IMR-90 (cell line): ENCODE measurements around the gene FUT6. TPM values are rescaled to one million over a fixed set of nuclear protein-coding genes. Genes with fewer than 3 reads are reported as not detected.

Experiments used
- ATAC-seq: fragments of 200-7000 bp; cut with Tn5 transposase; 2 replicates; pipeline ENCODE4 v1.9.1; 2020; ENCODE audit warnings: low read depth, mild to moderate bottlenecking, moderate library complexity
- BruUV-seq: library from RNA; stranded (reverse); fragments of 400-500 nt; replicated peaks from 2 replicates; lab custom pipeline; 2021; lab: Mats Ljungman, UMichigan
- CTCF ChIA-PET: fragments of 300-600 bp; formaldehyde crosslinking; extraction: SDS; loops from one replicate; lab custom pipeline; 2021; ENCODE audit warnings: antibody characterized with exemption; lab: Yijun Ruan, JAX
- POLR2A ChIA-PET: fragments of 300-600 bp; sonication (Branson Sonifier 250); formaldehyde crosslinking; loops from one replicate; lab custom pipeline; 2022; ENCODE audit warnings: antibody characterized with exemption; ENCODE audit not compliant: unreplicated experiment; lab: Charles Lee
- DNase-seq: peaks from one replicate; pipeline ENCODE4 v3.0.0; 2013
- H2AFZ ChIP-seq: replicated peaks from 2 replicates; pipeline ENCODE3; 2013; ENCODE audit warnings: low read length, mild to moderate bottlenecking; ENCODE audit not compliant: poor library complexity
- H2AK5ac ChIP-seq: 2 replicates; pipeline ENCODE4 v1.6.1; 2013; ENCODE audit warnings: low read depth, low read length, inconsistent platforms
- H2AK9ac ChIP-seq: replicated peaks from 2 replicates; pipeline ENCODE3; 2013; ENCODE audit warnings: mild to moderate bottlenecking, low read depth, low read length, moderate library complexity; ENCODE audit not compliant: poor library complexity
- H2BK120ac ChIP-seq: 2 replicates; pipeline ENCODE4 v1.6.1; 2013; ENCODE audit warnings: low read depth, low read length, inconsistent platforms
- H2BK15ac ChIP-seq: 3 replicates; pipeline ENCODE4 v1.6.1; 2013; ENCODE audit warnings: low read depth, low read length, inconsistent platforms
- H2BK20ac ChIP-seq: 2 replicates; pipeline ENCODE4 v1.6.1; 2013; ENCODE audit warnings: low read depth, mild to moderate bottlenecking, inconsistent platforms, low read length, moderate library complexity
- H2BK5ac ChIP-seq: 2 replicates; pipeline ENCODE4 v1.6.1; 2013; ENCODE audit warnings: mild to moderate bottlenecking, low read depth, low read length, inconsistent platforms; ENCODE audit not compliant: poor library complexity, severe bottlenecking
- H3K14ac ChIP-seq: replicated peaks from 2 replicates; pipeline ENCODE4 v1.6.1; 2013; ENCODE audit warnings: low read depth, low read length, inconsistent platforms
- H3K18ac ChIP-seq: 2 replicates; pipeline ENCODE4 v1.6.1; 2013; ENCODE audit warnings: low read depth, low read length, control low read depth
- H3K23ac ChIP-seq: 2 replicates; pipeline ENCODE4 v1.6.1; 2013; ENCODE audit warnings: low read depth, low read length, inconsistent platforms
- H3K27ac ChIP-seq: 2 replicates; pipeline ENCODE4 v1.5.1; 2013; ENCODE audit warnings: mild to moderate bottlenecking, control low read depth, low read length; ENCODE audit not compliant: insufficient read depth
- H3K27me3 ChIP-seq: 2 replicates; pipeline ENCODE4 v1.6.1; 2013; ENCODE audit warnings: low read length; ENCODE audit not compliant: control insufficient read depth, insufficient read depth
- H3K36me3 ChIP-seq: 2 replicates; pipeline ENCODE4 v1.6.1; 2013; ENCODE audit warnings: low read length, mixed read lengths; ENCODE audit not compliant: control insufficient read depth, insufficient read depth
- H3K4ac ChIP-seq: 2 replicates; pipeline ENCODE4 v1.6.1; 2013; ENCODE audit warnings: low read depth, low read length, inconsistent platforms
- H3K4me1 ChIP-seq: 2 replicates; pipeline ENCODE4 v1.6.1; 2013; ENCODE audit warnings: low read length, mixed read lengths; ENCODE audit not compliant: control insufficient read depth, insufficient read depth
- H3K4me2 ChIP-seq: 2 replicates; pipeline ENCODE4 v1.6.1; 2013; ENCODE audit warnings: low read depth, mild to moderate bottlenecking, control low read depth, low read length, moderate library complexity
- H3K4me3 ChIP-seq: 2 replicates; pipeline ENCODE4 v1.5.1; 2013; ENCODE audit warnings: low read depth, mild to moderate bottlenecking, control low read depth, low read length, moderate library complexity; ENCODE audit not compliant: insufficient read depth
- H3K56ac ChIP-seq: 2 replicates; pipeline ENCODE4 v1.6.1; 2013; ENCODE audit warnings: low read length, inconsistent platforms; ENCODE audit not compliant: insufficient read depth; ENCODE audit errors: extremely low read depth
- H3K79me1 ChIP-seq, 2 experiments: 2 replicates each; pipeline ENCODE4 v1.6.1; 2013; ENCODE audit warnings: low read length in 2 of 2, inconsistent platforms in 1 of 2, low read depth in 1 of 2
- H3K9ac ChIP-seq: 2 replicates; pipeline ENCODE4 v1.6.1; 2013; ENCODE audit warnings: low read depth, low read length, control low read depth
- H3K9me1 ChIP-seq: 2 replicates; pipeline ENCODE4 v1.6.1; 2013; ENCODE audit warnings: low read length, inconsistent platforms; ENCODE audit not compliant: insufficient read depth
- H3K9me3 ChIP-seq: 2 replicates; pipeline ENCODE4 v1.6.1; 2013; ENCODE audit warnings: low read length; ENCODE audit not compliant: control insufficient read depth, insufficient read depth
- H4K20me1 ChIP-seq: 2 replicates; pipeline ENCODE4 v1.6.1; 2013; ENCODE audit warnings: low read length, inconsistent platforms; ENCODE audit not compliant: insufficient read depth
- H4K5ac ChIP-seq: 2 replicates; pipeline ENCODE4 v1.6.1; 2013; ENCODE audit warnings: mild to moderate bottlenecking, low read depth, low read length, control low read depth
- H4K8ac ChIP-seq, 2 experiments: 2 replicates each; pipeline ENCODE4 v1.6.1; 2013; ENCODE audit warnings: low read depth in 2 of 2, low read length in 2 of 2, control low read depth in 1 of 2, inconsistent platforms in 1 of 2
- H4K91ac ChIP-seq: 2 replicates; pipeline ENCODE4 v1.6.1; 2013; ENCODE audit warnings: low read depth, low read length, inconsistent platforms; ENCODE audit not compliant: insufficient read depth
- CHD1 ChIP-seq: IDR thresholded peaks from 2 replicates; pipeline ENCODE4 v1.6.1; 2012; ENCODE audit warnings: low read depth, low read length, improper control_type of control experiment
- ELK1 ChIP-seq: fragments of 150-350 bp; IDR thresholded peaks from 2 replicates; pipeline ENCODE4 v1.6.1; 2016; ENCODE audit warnings: low read depth, mild to moderate bottlenecking, low read length, moderate library complexity, borderline replicate concordance
- FOS ChIP-seq: fragments of 150-350 bp; IDR thresholded peaks from 2 replicates; pipeline ENCODE4 v1.6.1; 2016; ENCODE audit warnings: low read depth, low read length
- MAFK ChIP-seq: IDR thresholded peaks from 2 replicates; pipeline ENCODE4 v1.6.1; 2012; ENCODE audit warnings: low read depth, low read length, improper control_type of control experiment
- MXI1 ChIP-seq: IDR thresholded peaks from 2 replicates; pipeline ENCODE4 v1.6.1; 2012; ENCODE audit warnings: low read depth, mild to moderate bottlenecking, low read length, moderate library complexity, borderline replicate concordance
- POLR2A ChIP-seq: IDR thresholded peaks from 2 replicates; pipeline ENCODE4 v1.6.1; 2012; ENCODE audit warnings: mild to moderate bottlenecking, low read depth, low read length
- RAD21 ChIP-seq: IDR thresholded peaks from 2 replicates; pipeline ENCODE4 v1.6.1; 2012; ENCODE audit warnings: low read length, improper control_type of control experiment
- RCOR1 ChIP-seq: IDR thresholded peaks from 2 replicates; pipeline ENCODE4 v1.6.1; 2012; ENCODE audit warnings: mild to moderate bottlenecking, low read length, improper control_type of control experiment; ENCODE audit not compliant: insufficient replicate concordance
- RFX5 ChIP-seq: IDR thresholded peaks from 2 replicates; pipeline ENCODE4 v1.8.0; 2012; ENCODE audit warnings: low read depth, mild to moderate bottlenecking, low read length, moderate library complexity
- WGBS, 2 experiments: methylation state at CpG; one replicate each; pipeline versions ENCODE4 v1.1.5 to v1.1.7; 2013; ENCODE audit warnings: missing lambda C conversion rate in 2 of 2; ENCODE audit not compliant: insufficient read length in 1 of 2; ENCODE audit errors: extremely low coverage in 2 of 2; 5-methylcytosine and 5-hydroxymethylcytosine counted together
- dilution Hi-C: fragments of 300-500 bp; cut with HindIII; formaldehyde crosslinking; loops from one replicate; pipeline ENCODE4 v1.14.3; 2018; ENCODE audit warnings: low sequenced_read_pairs; ENCODE audit not compliant: unreplicated experiment
- in situ Hi-C: fragments of 300-500 bp; cut with MboI; formaldehyde crosslinking; loops from 3 replicates; pipeline ENCODE4 v1.14.3; 2019; ENCODE audit warnings: low sequenced_read_pairs, inconsistent platforms, mixed read lengths
- intact Hi-C: fragments of 100-400 bp; cut with micrococcal nuclease; formaldehyde crosslinking; loops from 2 replicates; pipeline ENCODE4 v1.10.0; 2022
- polyA plus RNA-seq, 3 experiments: library from polyadenylated mRNA; depleted of rRNA; stranded (reverse); fragments of >200 nt; gene quantifications; 2 replicates each; pipeline ENCODE4 v1.2.3, GENCODE V29; 2012; ENCODE audit warnings: low replicate concordance in 1 of 3
- total RNA-seq: library from RNA; depleted of rRNA; stranded (reverse); fragments of >200 nt; gene quantifications from 2 replicates; pipeline ENCODE4 v1.2.3, GENCODE V29; 2012

Gene FUT6
- total and polyA plus RNA-seq, 2 of the 4 experiments (the other 2 are of a cell fraction) = not detected

GRCh38 chr19:5863030-5863665 lies 23.6 kb upstream of the FUT6 start:
- Histone ChIP-seq H3K4me2 (no peak overlapping the region), H4K8ac (no peak overlapping the region), H3K9me1 (no peaks in the 10 kb centered on the region), H3K36me3 (no peaks in the 10 kb centered on the region), H2BK120ac (no peak overlapping the region), H3K14ac (no peak overlapping the region), H2AK9ac (no peak overlapping the region), H2AFZ (no peak overlapping the region), H3K56ac (no peak overlapping the region), H3K18ac (no peak overlapping the region), H2BK15ac (no peak overlapping the region), H4K20me1 (no peaks in the 10 kb centered on the region), H3K27me3 (peaks cover 23% of the 10 kb centered on the region; the same call in 1 of the 2 replicates), H3K27ac (no peak overlapping the region), H3K4me3 (no peak overlapping the region), H3K9me3 (no peaks in the 10 kb centered on the region), H2AK5ac (no peak overlapping the region), H3K4ac (no peak overlapping the region), H2BK5ac (no peak overlapping the region), H4K5ac (no peak overlapping the region), H4K91ac (no peak overlapping the region), H2BK20ac (no peak overlapping the region), H3K79me1 (no peaks in the 10 kb centered on the region), H3K23ac (no peak overlapping the region), H3K9ac (no peak overlapping the region), H3K4me1 (no peaks in the 10 kb centered on the region; the same call in 1 of the 2 replicates)
- ChIA-PET POLR2A (interaction anchor here (0.6 kb wide), 1 partner anchor 996 kb away, joined by 3 read pairs; no protein-coding TSS in a partner anchor), CTCF (no interaction called here)
- dilution Hi-C loops = no loop called here
- BruUV-seq = no TSS peak
- in situ Hi-C loops = no loop called here
- DNase-seq = no peak
- intact Hi-C loops = no loop called here
- 23% methylated on average over 4 of the region's 11 CpGs; no CpG with 5 or more reads in 1 of the 2 experiments for WGBS, 2 experiments
- TF ChIP-seq POLR2A = no peak
- TF ChIP-seq RFX5 = no peak
- TF ChIP-seq MAFK = no peak
- TF ChIP-seq FOS = no peak
- no peak for TF ChIP-seq ELK1
- TF ChIP-seq RCOR1 = no peak
- no peak for TF ChIP-seq RAD21
- no peak for TF ChIP-seq MXI1
- no peak for TF ChIP-seq CHD1
- no peak for ATAC-seq
